A549 (cell line): ENCODE data around the gene PLCH2. TPM values are rescaled to one million over a fixed set of nuclear protein-coding genes. Genes with fewer than 3 reads are reported as not detected.
A peak's percentile ranks its signal among the peaks of the same experiment; 100 is the strongest.

Experiments used
- ATAC-seq, 2 experiments: fragments of 200-7000 bp in 1 of 2; fragments of >200 bp in 1 of 2; cut with Nextera tagmentation in 1 of 2; cut with Tn5 transposase in 1 of 2; 3 replicates each; pipeline versions ENCODE4 v1.8.0 to v1.9.1; 2018 to 2020; ENCODE audit warnings: mild to moderate bottlenecking in 1 of 2, moderate library complexity in 1 of 2
- CTCF ChIA-PET: fragments of 300-600 bp; sonication (Branson Sonifier 250); formaldehyde crosslinking; extraction: SDS; loops from one replicate; lab custom pipeline; 2021; ENCODE audit warnings: antibody characterized with exemption, inconsistent platforms; lab: Yijun Ruan, JAX
- POLR2A ChIA-PET: fragments of 350-600 bp; formaldehyde crosslinking; extraction: SDS; loops from one replicate; lab custom pipeline; 2021; ENCODE audit warnings: antibody characterized with exemption, inconsistent platforms; lab: Yijun Ruan, JAX
- DNase-seq, 2 experiments: peaks; one replicate each; pipeline versions ENCODE4 v3.0.0 to v3.0.0-alpha.2; 2011 to 2016; ENCODE audit warnings: low read depth in 1 of 2, low spot score in 1 of 2
- FAIRE-seq: peaks from 2 replicates; lab custom pipeline; 2011; peaks lifted over from hg19 to GRCh38; lab: Jason Lieb, UNC
- H3K27ac ChIP-seq, 2 experiments: fragments of >200 bp; sonication (Bioruptor Twin); formaldehyde crosslinking; 3 replicates each; pipeline ENCODE4 v1.5.1; 2016 to 2017
- H3K4me1 ChIP-seq: fragments of >200 bp; sonication (Bioruptor Twin); formaldehyde crosslinking; 3 replicates; pipeline ENCODE4 v1.6.1; 2016
- H3K4me2 ChIP-seq: fragments of >200 bp; sonication (Bioruptor Twin); formaldehyde crosslinking; 3 replicates; pipeline ENCODE4 v1.6.1; 2016
- H3K4me3 ChIP-seq: fragments of >200 bp; sonication (Bioruptor Twin); formaldehyde crosslinking; 3 replicates; pipeline ENCODE4 v1.5.1; 2016
- H3K9me3 ChIP-seq: fragments of >200 bp; sonication (Bioruptor Twin); formaldehyde crosslinking; 3 replicates; pipeline ENCODE4 v1.6.1; 2016
- CHD2 ChIP-seq: fragments of 150-350 bp; IDR thresholded peaks from 2 replicates; pipeline ENCODE4 v1.6.1; 2014; ENCODE audit warnings: low read length; ENCODE audit not compliant: partially characterized antibody
- EHF ChIP-seq: fragments of 250-450 bp; sonication (Bioruptor Pico); IDR thresholded peaks from 2 replicates; pipeline ENCODE4 v1.5.0; 2020; ENCODE audit warnings: mild to moderate bottlenecking
- EP300 ChIP-seq, 2 experiments: fragments of >200 bp; sonication (Bioruptor Twin); formaldehyde crosslinking; IDR thresholded peaks; 2 replicates in 1 of 2; 3 replicates in 1 of 2; pipeline ENCODE4 v1.6.1; 2016 to 2017
- ESRRA ChIP-seq: fragments of 150-350 bp; IDR thresholded peaks from 2 replicates; pipeline ENCODE4 v1.6.1; 2014; ENCODE audit warnings: mild to moderate bottlenecking, low read length, borderline replicate concordance
- FOXS1 ChIP-seq: fragments of 250-450 bp; sonication (Bioruptor Pico); IDR thresholded peaks from 2 replicates; pipeline ENCODE4 v1.5.0; 2020; ENCODE audit warnings: mild to moderate bottlenecking, moderate library complexity
- HDAC2 ChIP-seq: fragments of 200-600 bp; sonication (generic); IDR thresholded peaks from 2 replicates; pipeline ENCODE4 v1.6.1; 2016
- HOXB13 ChIP-seq: fragments of 250-450 bp; sonication (Bioruptor Pico); IDR thresholded peaks from 2 replicates; pipeline ENCODE4 v1.5.0; 2020; ENCODE audit warnings: low read depth, mild to moderate bottlenecking, moderate library complexity
- HOXB5 ChIP-seq: fragments of 250-450 bp; sonication (Bioruptor Pico); IDR thresholded peaks from 2 replicates; pipeline ENCODE4 v1.5.0; 2020; ENCODE audit warnings: mild to moderate bottlenecking, moderate library complexity
- JUN ChIP-seq, 2 experiments: fragments of >200 bp; sonication (Bioruptor Twin); formaldehyde crosslinking; IDR thresholded peaks; 2 replicates in 1 of 2; 3 replicates in 1 of 2; pipeline ENCODE4 v1.6.1; 2016 to 2017
- JUNB ChIP-seq: fragments of >200 bp; sonication (Bioruptor Twin); formaldehyde crosslinking; IDR thresholded peaks from 2 replicates; pipeline ENCODE4 v1.6.1; 2016
- KDM1A ChIP-seq: fragments of 200-600 bp; sonication (generic); IDR thresholded peaks from 2 replicates; pipeline ENCODE4 v1.6.1; 2016; ENCODE audit warnings: low read depth, mild to moderate bottlenecking
- KDM5A ChIP-seq: fragments of 200-600 bp; sonication (generic); IDR thresholded peaks from 2 replicates; pipeline ENCODE4 v1.6.1; 2016; ENCODE audit warnings: antibody characterized with exemption, mild to moderate bottlenecking
- MAZ ChIP-seq: fragments of 150-350 bp; IDR thresholded peaks from 2 replicates; pipeline ENCODE4 v1.6.1; 2014; ENCODE audit warnings: antibody characterized with exemption, low read depth, low read length, borderline replicate concordance
- NPAS2 ChIP-seq: fragments of 250-450 bp; sonication (Bioruptor Pico); IDR thresholded peaks from 2 replicates; pipeline ENCODE4 v1.8.0; 2022; ENCODE audit warnings: mild to moderate bottlenecking, moderate library complexity, borderline replicate concordance
- NR3C1 ChIP-seq: fragments of >200 bp; sonication (Bioruptor Twin); formaldehyde crosslinking; IDR thresholded peaks from 3 replicates; pipeline ENCODE4 v1.6.1; 2017
- POLR2AphosphoS2 ChIP-seq: conservative IDR thresholded peaks from 2 replicates; pipeline ENCODE4 v1.6.1; 2012; ENCODE audit warnings: low read length, improper control_type of control experiment, inconsistent platforms
- RARB ChIP-seq: fragments of 250-450 bp; sonication (Bioruptor Pico); IDR thresholded peaks from 2 replicates; pipeline ENCODE4 v1.8.0; 2021; ENCODE audit warnings: mild to moderate bottlenecking, moderate library complexity
- RCOR1 ChIP-seq: fragments of 150-350 bp; IDR thresholded peaks from 2 replicates; pipeline ENCODE4 v1.6.1; 2014; ENCODE audit warnings: antibody characterized with exemption, low read length, low read depth
- ZC3H11A ChIP-seq: fragments of 450-650 bp; IDR thresholded peaks from 2 replicates; pipeline ENCODE4 v1.6.1; 2014; ENCODE audit warnings: antibody characterized with exemption, mild to moderate bottlenecking
- ZFP36 ChIP-seq: fragments of 450-650 bp; IDR thresholded peaks from 2 replicates; pipeline ENCODE4 v1.6.1; 2014; ENCODE audit warnings: borderline replicate concordance; ENCODE audit not compliant: partially characterized antibody
- ZNF302 ChIP-seq: fragments of 250-450 bp; sonication (Bioruptor Pico); IDR thresholded peaks from 2 replicates; pipeline ENCODE4 v1.9.0; 2021; ENCODE audit warnings: inconsistent platforms, mild to moderate bottlenecking, moderate library complexity
- WGBS: methylation state at CpG from one replicate; pipeline ENCODE4 v1.1.6; 2017; ENCODE audit errors: missing lambda C conversion rate; 5-methylcytosine and 5-hydroxymethylcytosine counted together
- polyA plus RNA-seq, 4 experiments: library from polyadenylated mRNA; depleted of rRNA in 3 of 4; stranded (reverse); fragments of >200 nt; fragmentation: RNase III in 1 of 4; extraction: RNeasy Plus Mini Kit Qiagen cat#74134 plus additional on column Dnase treatment in 1 of 4; gene quantifications; 2 replicates in 3 of 4; 3 replicates in 1 of 4; pipeline ENCODE4 v1.2.3, GENCODE V29; 2011 to 2017
- TF ChIP-seq, protein P1 (sequence below): fragments of >200 bp; sonication (Bioruptor Twin); formaldehyde crosslinking; IDR thresholded peaks from 3 replicates; pipeline ENCODE4 v1.5.1; 2016
- TF ChIP-seq, protein P2 (sequence below): fragments of 200-600 bp; sonication (generic); IDR thresholded peaks from 2 replicates; pipeline ENCODE4 v1.6.1; 2016; ENCODE audit warnings: antibody characterized with exemption, mild to moderate bottlenecking, moderate library complexity
- TF ChIP-seq, protein P3 (sequence below): fragments of 250-450 bp; sonication (Bioruptor Pico); IDR thresholded peaks from 2 replicates; pipeline ENCODE4 v1.5.0; 2021; ENCODE audit warnings: mild to moderate bottlenecking, moderate library complexity, borderline replicate concordance
- TF ChIP-seq, protein P4 (sequence below): fragments of 250-450 bp; sonication (Bioruptor Pico); IDR thresholded peaks from 2 replicates; pipeline ENCODE4 v1.5.0; 2020; ENCODE audit warnings: low read depth, mild to moderate bottlenecking, moderate library complexity
- TF ChIP-seq, protein P5 (sequence below): fragments of 450-650 bp; IDR thresholded peaks from 2 replicates; pipeline ENCODE4 v1.6.1; 2014; ENCODE audit warnings: antibody characterized with exemption

PLCH2 gene
- polyA plus RNA-seq, 2 of the 4 experiments (the other 2 are of a cell fraction): 0.10 to 0.18 TPM

DNA sequence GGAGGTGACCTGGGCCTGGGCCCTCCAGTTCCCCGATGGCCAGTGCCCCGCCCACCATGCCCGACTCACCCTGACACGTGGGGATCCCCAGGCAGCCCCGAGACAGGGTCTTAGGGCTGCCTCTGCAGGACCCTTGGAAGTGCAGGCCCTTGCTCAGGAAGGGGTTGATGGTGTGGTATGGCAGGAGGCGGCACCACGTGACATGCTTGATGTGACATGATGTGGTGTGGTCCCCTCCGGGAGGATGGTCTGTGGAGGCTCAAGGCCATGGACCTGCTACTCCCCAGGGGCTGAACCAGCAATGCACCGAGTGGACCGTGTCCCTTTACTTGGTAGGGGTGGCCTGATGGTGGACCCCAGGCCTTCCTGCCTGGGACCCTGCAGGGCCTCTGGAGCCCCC is 21.9 kb upstream of the PLCH2 start:
- DNase-seq (no peak), FAIRE-seq (no peak), ATAC-seq (no peak)
- Histone ChIP-seq H3K27ac (peak overlapping the region; percentile 90 to 91; a peak in 5 of 6 replicates), H3K4me3 (no peak overlapping the region), H3K4me2 (peak overlapping the region; percentile 79; the same call in 1 of the 3 replicates), H3K4me1 (peaks cover 49% of the 10 kb centered on the region), H3K9me3 (no peaks in the 10 kb centered on the region)
- ChIA-PET POLR2A (no interaction called here), CTCF (no interaction called here)
- WGBS: no CpG with 5 or more reads among the region's 10 CpGs
- no peak for TF ChIP-seq HOXB13 (CRISPR knock-in tag)
- TF ChIP-seq KDM1A: no peak
- TF ChIP-seq HDAC2: no peak
- no peak for TF ChIP-seq NPAS2 (CRISPR knock-in tag)
- TF ChIP-seq, protein P1, sequence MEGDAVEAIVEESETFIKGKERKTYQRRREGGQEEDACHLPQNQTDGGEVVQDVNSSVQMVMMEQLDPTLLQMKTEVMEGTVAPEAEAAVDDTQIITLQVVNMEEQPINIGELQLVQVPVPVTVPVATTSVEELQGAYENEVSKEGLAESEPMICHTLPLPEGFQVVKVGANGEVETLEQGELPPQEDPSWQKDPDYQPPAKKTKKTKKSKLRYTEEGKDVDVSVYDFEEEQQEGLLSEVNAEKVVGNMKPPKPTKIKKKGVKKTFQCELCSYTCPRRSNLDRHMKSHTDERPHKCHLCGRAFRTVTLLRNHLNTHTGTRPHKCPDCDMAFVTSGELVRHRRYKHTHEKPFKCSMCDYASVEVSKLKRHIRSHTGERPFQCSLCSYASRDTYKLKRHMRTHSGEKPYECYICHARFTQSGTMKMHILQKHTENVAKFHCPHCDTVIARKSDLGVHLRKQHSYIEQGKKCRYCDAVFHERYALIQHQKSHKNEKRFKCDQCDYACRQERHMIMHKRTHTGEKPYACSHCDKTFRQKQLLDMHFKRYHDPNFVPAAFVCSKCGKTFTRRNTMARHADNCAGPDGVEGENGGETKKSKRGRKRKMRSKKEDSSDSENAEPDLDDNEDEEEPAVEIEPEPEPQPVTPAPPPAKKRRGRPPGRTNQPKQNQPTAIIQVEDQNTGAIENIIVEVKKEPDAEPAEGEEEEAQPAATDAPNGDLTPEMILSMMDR: no peak
- no peak for TF ChIP-seq EHF (CRISPR knock-in tag)
- TF ChIP-seq, protein P2, sequence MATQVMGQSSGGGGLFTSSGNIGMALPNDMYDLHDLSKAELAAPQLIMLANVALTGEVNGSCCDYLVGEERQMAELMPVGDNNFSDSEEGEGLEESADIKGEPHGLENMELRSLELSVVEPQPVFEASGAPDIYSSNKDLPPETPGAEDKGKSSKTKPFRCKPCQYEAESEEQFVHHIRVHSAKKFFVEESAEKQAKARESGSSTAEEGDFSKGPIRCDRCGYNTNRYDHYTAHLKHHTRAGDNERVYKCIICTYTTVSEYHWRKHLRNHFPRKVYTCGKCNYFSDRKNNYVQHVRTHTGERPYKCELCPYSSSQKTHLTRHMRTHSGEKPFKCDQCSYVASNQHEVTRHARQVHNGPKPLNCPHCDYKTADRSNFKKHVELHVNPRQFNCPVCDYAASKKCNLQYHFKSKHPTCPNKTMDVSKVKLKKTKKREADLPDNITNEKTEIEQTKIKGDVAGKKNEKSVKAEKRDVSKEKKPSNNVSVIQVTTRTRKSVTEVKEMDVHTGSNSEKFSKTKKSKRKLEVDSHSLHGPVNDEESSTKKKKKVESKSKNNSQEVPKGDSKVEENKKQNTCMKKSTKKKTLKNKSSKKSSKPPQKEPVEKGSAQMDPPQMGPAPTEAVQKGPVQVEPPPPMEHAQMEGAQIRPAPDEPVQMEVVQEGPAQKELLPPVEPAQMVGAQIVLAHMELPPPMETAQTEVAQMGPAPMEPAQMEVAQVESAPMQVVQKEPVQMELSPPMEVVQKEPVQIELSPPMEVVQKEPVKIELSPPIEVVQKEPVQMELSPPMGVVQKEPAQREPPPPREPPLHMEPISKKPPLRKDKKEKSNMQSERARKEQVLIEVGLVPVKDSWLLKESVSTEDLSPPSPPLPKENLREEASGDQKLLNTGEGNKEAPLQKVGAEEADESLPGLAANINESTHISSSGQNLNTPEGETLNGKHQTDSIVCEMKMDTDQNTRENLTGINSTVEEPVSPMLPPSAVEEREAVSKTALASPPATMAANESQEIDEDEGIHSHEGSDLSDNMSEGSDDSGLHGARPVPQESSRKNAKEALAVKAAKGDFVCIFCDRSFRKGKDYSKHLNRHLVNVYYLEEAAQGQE: no peak
- no peak for TF ChIP-seq KDM5A
- TF ChIP-seq JUN (IDR thresholded peaks at IDR 0.05): no peak
- TF ChIP-seq ZC3H11A: no peak
- TF ChIP-seq NR3C1: no peak
- no peak for TF ChIP-seq HOXB5 (CRISPR knock-in tag)
- no peak for TF ChIP-seq CHD2
- TF ChIP-seq JUNB: no peak
- TF ChIP-seq MAZ: no peak
- no peak for TF ChIP-seq EP300 (IDR thresholded peaks at IDR 0.05)
- no peak for TF ChIP-seq ESRRA
- TF ChIP-seq, protein P3, sequence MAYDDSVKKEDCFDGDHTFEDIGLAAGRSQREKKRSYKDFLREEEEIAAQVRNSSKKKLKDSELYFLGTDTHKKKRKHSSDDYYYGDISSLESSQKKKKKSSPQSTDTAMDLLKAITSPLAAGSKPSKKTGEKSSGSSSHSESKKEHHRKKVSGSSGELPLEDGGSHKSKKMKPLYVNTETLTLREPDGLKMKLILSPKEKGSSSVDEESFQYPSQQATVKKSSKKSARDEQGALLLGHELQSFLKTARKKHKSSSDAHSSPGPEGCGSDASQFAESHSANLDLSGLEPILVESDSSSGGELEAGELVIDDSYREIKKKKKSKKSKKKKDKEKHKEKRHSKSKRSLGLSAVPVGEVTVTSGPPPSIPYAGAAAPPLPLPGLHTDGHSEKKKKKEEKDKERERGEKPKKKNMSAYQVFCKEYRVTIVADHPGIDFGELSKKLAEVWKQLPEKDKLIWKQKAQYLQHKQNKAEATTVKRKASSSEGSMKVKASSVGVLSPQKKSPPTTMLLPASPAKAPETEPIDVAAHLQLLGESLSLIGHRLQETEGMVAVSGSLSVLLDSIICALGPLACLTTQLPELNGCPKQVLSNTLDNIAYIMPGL (CRISPR knock-in tag): no peak
- no peak for TF ChIP-seq ZNF302 (CRISPR knock-in tag)

DNA sequence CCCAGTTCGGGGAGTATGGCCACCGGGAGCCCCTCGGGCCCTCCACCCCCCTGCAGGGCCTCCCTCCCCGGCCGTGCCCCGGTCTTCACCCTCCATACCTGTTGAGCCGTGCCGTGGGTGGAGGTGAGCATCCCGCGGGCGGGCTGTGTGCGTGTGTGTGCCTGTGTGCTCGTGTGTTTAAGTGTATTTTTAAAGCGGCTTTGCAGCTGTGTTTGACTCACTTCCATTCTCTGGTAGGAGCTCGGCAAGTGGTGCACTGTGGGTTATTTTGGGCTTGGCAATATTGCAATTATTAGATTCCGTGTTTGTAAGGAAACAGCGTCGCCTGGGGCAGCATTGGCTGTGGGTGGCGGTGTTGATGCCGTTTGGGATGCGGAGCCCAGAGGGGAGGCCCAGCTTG is 20.3 kb upstream of the PLCH2 start:
- Histone ChIP-seq H3K4me2 (no peak overlapping the region), H3K9me3 (no peaks in the 10 kb centered on the region), H3K4me3 (no peak overlapping the region), H3K27ac (no peak overlapping the region), H3K4me1 (peaks cover 35% of the 10 kb centered on the region)
- ChIA-PET CTCF (interaction anchor here (0.6 to 1.7 kb wide), 6 partner anchors 12 to 92 kb away, joined by 3 to 7 read pairs (median 3); no protein-coding TSS in a partner anchor), POLR2A (no interaction called here)
- TF ChIP-seq FOXS1 (CRISPR knock-in tag) (no peak), RARB (CRISPR knock-in tag) (no peak), RCOR1 (no peak), ZFP36 (no peak), POLR2AphosphoS2 (no peak)
- TF ChIP-seq, protein P4, sequence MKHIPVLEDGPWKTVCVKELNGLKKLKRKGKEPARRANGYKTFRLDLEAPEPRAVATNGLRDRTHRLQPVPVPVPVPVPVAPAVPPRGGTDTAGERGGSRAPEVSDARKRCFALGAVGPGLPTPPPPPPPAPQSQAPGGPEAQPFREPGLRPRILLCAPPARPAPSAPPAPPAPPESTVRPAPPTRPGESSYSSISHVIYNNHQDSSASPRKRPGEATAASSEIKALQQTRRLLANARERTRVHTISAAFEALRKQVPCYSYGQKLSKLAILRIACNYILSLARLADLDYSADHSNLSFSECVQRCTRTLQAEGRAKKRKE (CRISPR knock-in tag): no peak
- TF ChIP-seq, protein P5, sequence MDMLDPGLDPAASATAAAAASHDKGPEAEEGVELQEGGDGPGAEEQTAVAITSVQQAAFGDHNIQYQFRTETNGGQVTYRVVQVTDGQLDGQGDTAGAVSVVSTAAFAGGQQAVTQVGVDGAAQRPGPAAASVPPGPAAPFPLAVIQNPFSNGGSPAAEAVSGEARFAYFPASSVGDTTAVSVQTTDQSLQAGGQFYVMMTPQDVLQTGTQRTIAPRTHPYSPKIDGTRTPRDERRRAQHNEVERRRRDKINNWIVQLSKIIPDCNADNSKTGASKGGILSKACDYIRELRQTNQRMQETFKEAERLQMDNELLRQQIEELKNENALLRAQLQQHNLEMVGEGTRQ: no peak
- ATAC-seq (no peak), FAIRE-seq (no peak), DNase-seq (no peak)
- 74% methylated on average over 17 of the region's 21 CpGs for WGBS
